Measurements from ENCODE around the gene TM9SF3. TPM values are rescaled to one million over a fixed set of nuclear protein-coding genes. Genes with fewer than 3 reads are reported as not detected.
"Not testable (repeated sequence)": the region's sequence is repeated elsewhere in the genome, so short reads cannot be mapped to it uniquely, and the experiment has no call there.

Gene TM9SF3
- total RNA-seq, 1 donor from 2014 or later, result 65.9 TPM

GRCh38 chr10:96576277-96576980 is 10.4 kb downstream of the TM9SF3 start:
- no peak for ATAC-seq
- DNase-seq (ENCODE audit: missing footprints), result no peak
- intact Hi-C loops (cut with DNase I), result no loop called here

- DNase-seq (ENCODE audit: missing footprints); ATAC-seq; intact Hi-C loops (cut with DNase I): not testable (repeated sequence)
These were observed 12.2 kb downstream of the TM9SF3 start for GRCh38 chr10:96574564-96574963.

- DNase-seq (ENCODE audit: missing footprints) (no peak), ATAC-seq (no peak)
- intact Hi-C loops (cut with DNase I), result no loop called here
These were observed 13.8 kb downstream of the TM9SF3 start for GRCh38 chr10:96573036-96573435.

GRCh38 chr10:96570983-96571964 is 15.5 kb downstream of the TM9SF3 start:
- no peak for ATAC-seq
- no peak for DNase-seq (ENCODE audit: missing footprints)
- intact Hi-C loops (cut with DNase I), result no loop called here

GRCh38 chr10:96570511-96570910 is 16.3 kb downstream of the TM9SF3 start:
- ATAC-seq (no peak), DNase-seq (ENCODE audit: missing footprints) (no peak)
- intact Hi-C loops (cut with DNase I), result no loop called here

GRCh38 chr10:96568402-96568801 is 18.4 kb downstream of the TM9SF3 start:
- intact Hi-C loops (cut with DNase I), result no loop called here
- no peak for ATAC-seq

GRCh38 chr10:96565774-96566173 is 21.0 kb downstream of the TM9SF3 start:
- DNase-seq (ENCODE audit: missing footprints) (no peak), ATAC-seq (no peak)
- intact Hi-C loops (cut with DNase I), result no loop called here

More at GRCh38 chr10:96568402-96568801, 18.4 kb downstream of the TM9SF3 start:
- DNase-seq (ENCODE audit: missing footprints), result no peak

GRCh38 chr10:96560966-96561887 is 25.6 kb downstream of the TM9SF3 start:
- no peak for ATAC-seq
- intact Hi-C loops (cut with DNase I), result no loop called here

GRCh38 chr10:96560489-96560888 is 26.3 kb downstream of the TM9SF3 start:
- DNase-seq (ENCODE audit: missing footprints) (no peak), ATAC-seq (no peak)
- intact Hi-C loops (cut with DNase I), result no loop called here

More at GRCh38 chr10:96560966-96561887, 25.6 kb downstream of the TM9SF3 start:
- DNase-seq (ENCODE audit: missing footprints), result no peak

- intact Hi-C loops (cut with DNase I), result loop anchor here (5.0 kb wide), 2 partner anchors 159 to 179 kb away; no protein-coding TSS in a partner anchor
- no peak for ATAC-seq
These were observed 30.8 kb downstream of the TM9SF3 start for GRCh38 chr10:96556003-96556402.

GRCh38 chr10:96555330-96555729 is 31.5 kb downstream of the TM9SF3 start:
- intact Hi-C loops (cut with DNase I), result loop anchor here (5.0 kb wide), 2 partner anchors 158 to 178 kb away; no protein-coding TSS in a partner anchor
- ATAC-seq, result no peak

More at GRCh38 chr10:96556003-96556402, 30.8 kb downstream of the TM9SF3 start:
- no peak for DNase-seq (ENCODE audit: missing footprints)

GRCh38 chr10:96548589-96548988 is 38.2 kb downstream of the TM9SF3 start:
- peak; percentile 68 for DNase-seq (ENCODE audit: missing footprints)
- intact Hi-C loops (cut with DNase I), result no loop called here
- ATAC-seq, result no peak

More at GRCh38 chr10:96555330-96555729, 31.5 kb downstream of the TM9SF3 start:
- no peak for DNase-seq (ENCODE audit: missing footprints)

GRCh38 chr10:96545558-96545957 is 41.3 kb downstream of the TM9SF3 start:
- intact Hi-C loops (cut with DNase I); DNase-seq (ENCODE audit: missing footprints); ATAC-seq: not testable (repeated sequence)

- intact Hi-C loops (cut with DNase I), result no loop called here
- DNase-seq (ENCODE audit: missing footprints), result no peak
These were observed 44.9 kb downstream of the TM9SF3 start for GRCh38 chr10:96541921-96542320.

GRCh38 chr10:96540240-96540639 is 46.6 kb downstream of the TM9SF3 start:
- DNase-seq (ENCODE audit: missing footprints) (no peak), ATAC-seq (no peak)
- intact Hi-C loops (cut with DNase I), result no loop called here

More at GRCh38 chr10:96541921-96542320, 44.9 kb downstream of the TM9SF3 start:
- ATAC-seq, result no peak

GRCh38 chr10:96538683-96539082 is 48.1 kb downstream of the TM9SF3 start:
- intact Hi-C loops (cut with DNase I), result no loop called here
- DNase-seq (ENCODE audit: missing footprints), result no peak
- no peak for ATAC-seq

- intact Hi-C loops (cut with DNase I), result no loop called here
- no peak for ATAC-seq
- DNase-seq (ENCODE audit: missing footprints), result no peak
These were observed 50.7 kb downstream of the TM9SF3 start for GRCh38 chr10:96536129-96536528.

- intact Hi-C loops (cut with DNase I), result no loop called here
- DNase-seq (ENCODE audit: missing footprints), result no peak
- no peak for ATAC-seq
These were observed 54.3 kb downstream of the TM9SF3 start for GRCh38 chr10:96532523-96532922.

All from Right ventricle myocardium inferior (tissue), 1 donor.